HepG2 (cell line): Measurements from ENCODE around the gene SPPL3. TPM values are rescaled to one million over a fixed set of nuclear protein-coding genes. Genes with fewer than 3 reads are reported as not detected.

Experiments
- AFF4 ChIP-seq: sonication (generic); formaldehyde crosslinking; IDR thresholded peaks from 2 replicates; pipeline ENCODE4 v1.4.0; 2020; ENCODE audit warnings: missing genetic modification reagents
- HNF1A ChIP-seq, 2 experiments: sonication (generic) in 1 of 2; formaldehyde crosslinking in 1 of 2; IDR thresholded peaks; 2 replicates each; pipeline versions ENCODE4 v1.4.0 to v1.6.1; 2016 to 2020; ENCODE audit warnings: borderline replicate concordance in 1 of 2, low read depth in 1 of 2, mild to moderate bottlenecking in 1 of 2, missing genetic modification reagents in 1 of 2
- KAT8 ChIP-seq: IDR thresholded peaks from 2 replicates; pipeline ENCODE4 v1.6.1; 2016; ENCODE audit warnings: missing genetic modification reagents, missing compliant biosample characterization
- ZBTB40 ChIP-seq, 2 experiments: fragments of 450-650 bp in 1 of 2; sonication (generic) in 1 of 2; formaldehyde crosslinking in 1 of 2; IDR thresholded peaks; 2 replicates each; pipeline versions ENCODE4 v1.6.1 to v1.8.0; 2016 to 2022; ENCODE audit warnings: antibody characterized with exemption in 1 of 2, mild to moderate bottlenecking in 1 of 2, missing genetic modification reagents in 1 of 2
- ZFP90 ChIP-seq: sonication (generic); formaldehyde crosslinking; IDR thresholded peaks from 2 replicates; pipeline ENCODE4 v1.8.0; 2022; ENCODE audit warnings: missing genetic modification reagents, mild to moderate bottlenecking, inconsistent platforms, borderline replicate concordance
- ZNF260 ChIP-seq: sonication (generic); formaldehyde crosslinking; IDR thresholded peaks from 2 replicates; pipeline ENCODE4 v1.4.0; 2020; ENCODE audit warnings: missing genetic modification reagents, low read depth, mild to moderate bottlenecking, borderline replicate concordance
- ZNF350 ChIP-seq: sonication (generic); formaldehyde crosslinking; IDR thresholded peaks from 2 replicates; pipeline ENCODE4 v1.4.0; 2020; ENCODE audit warnings: mild to moderate bottlenecking, low read depth, missing genetic modification reagents, borderline replicate concordance
- ZSCAN29 ChIP-seq: sonication (generic); formaldehyde crosslinking; conservative IDR thresholded peaks from 2 replicates; pipeline ENCODE4 v1.4.0; 2020; ENCODE audit warnings: mild to moderate bottlenecking, missing genetic modification reagents
- polyA plus RNA-seq, 8 experiments: library from polyadenylated mRNA; depleted of rRNA in 3 of 8; stranded (reverse) in 7 of 8; unstranded in 1 of 8; fragments of >200 nt; fragmentation: Illumina TruSeq in 4 of 8; extraction: Trizol in 4 of 8; gene quantifications; 2 replicates each; pipeline versions ENCODE4 v1.2.1 to v1.2.3, GENCODE V29; 2011 to 2016; ENCODE audit warnings: low read depth in 4 of 8, missing spikeins in 1 of 8, mixed read lengths in 1 of 8; ENCODE audit not compliant: insufficient read depth in 1 of 8
- total RNA-seq, 5 experiments: library from RNA; depleted of rRNA; stranded (reverse); fragments of >200 nt; fragmentation: Illumina TruSeq; extraction: Trizol; gene quantifications; 2 replicates each; pipeline ENCODE4 v1.2.3, GENCODE V29; 2016; ENCODE audit warnings: low read depth in 1 of 5

The SPPL3 gene
- total and polyA plus RNA-seq, 2 of the 13 experiments (the other 11 are each of a cell fraction or from before 2014, with no cell fraction given) = 8.9 to 9.1 TPM

GRCh38 chr12:120725659-120726509 lies 178.3 kb downstream of the SPPL3 start, which contains the start of gene ACADS (continued):
- TF ChIP-seq AFF4 (CRISPR knock-in tag) = no peak
- no peak for TF ChIP-seq ZSCAN29 (CRISPR knock-in tag)
- no peak for TF ChIP-seq HNF1A (IDR thresholded peaks at IDR 0.05; ENCODE audit: low read depth)
- no peak for TF ChIP-seq HNF1A (CRISPR knock-in tag; IDR thresholded peaks at IDR 0.05; ENCODE audit: borderline replicate concordance)
- 0 out of 2 replicates have a peak, but pooled peaks have one; percentile 54 for TF ChIP-seq KAT8 (CRISPR knock-in tag)
- TF ChIP-seq ZNF350 = no peak
- no peak for TF ChIP-seq ZBTB40 (IDR thresholded peaks at IDR 0.05)
- TF ChIP-seq ZBTB40 (CRISPR knock-in tag; IDR thresholded peaks at IDR 0.05) = peak; percentile 66; the same call in 1 of the 2 replicates
- TF ChIP-seq ZNF260 (CRISPR knock-in tag) = no peak
- TF ChIP-seq ZFP90 (CRISPR knock-in tag) = no peak
